ENCODE results near the gene DENND2C. TPM values are rescaled to one million over a fixed set of nuclear protein-coding genes. Genes with fewer than 3 reads are reported as not detected.
"Not testable (repeated sequence)": the region's sequence is repeated elsewhere in the genome, so short reads cannot be mapped to it uniquely, and the experiment has no call there.

The DENND2C gene
- total RNA-seq, 2 experiments from 2014 or later = 0.47 to 0.93 TPM

DNA sequence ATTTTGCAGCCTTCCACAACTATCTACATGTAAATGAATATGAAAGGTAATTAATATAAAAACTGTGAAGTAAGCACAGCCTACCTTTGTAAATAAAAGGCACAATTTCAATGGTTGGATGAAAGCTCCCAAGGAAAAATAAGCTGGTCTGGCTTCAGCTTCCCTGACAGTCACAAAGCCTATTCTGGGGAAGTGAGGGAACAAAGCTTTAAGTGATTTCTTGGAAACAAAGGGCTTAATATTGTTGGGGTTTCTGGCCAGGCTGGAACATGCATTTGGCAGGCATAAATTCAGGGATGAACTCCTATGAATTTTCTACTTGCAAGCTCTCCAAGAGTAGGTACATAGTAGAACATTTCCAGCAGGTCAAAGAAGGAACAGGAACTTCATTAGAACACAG lies 105.7 kb downstream of the DENND2C start:
- no peaks in the 10 kb centered on the region for H3K9me2 ChIP-seq (ENCODE audit: insufficient read depth, low read length)
- no peak overlapping the region for H3K4me3 ChIP-seq (ENCODE audit: low read depth, low read length, poor library complexity, severe bottlenecking)
- H2AFZ ChIP-seq (ENCODE audit: low read length) = no peak overlapping the region
- H3K4me2 ChIP-seq (ENCODE audit: low read length) = no peak overlapping the region
- DNase-seq (ENCODE audit: low spot score) = no peak
- no peaks in the 10 kb centered on the region for H4K20me1 ChIP-seq (ENCODE audit: insufficient read depth, low read length)
- peaks cover 57% of the 10 kb centered on the region for H3K36me3 ChIP-seq (ENCODE audit: insufficient read depth, low read length)
- H3K4me1 ChIP-seq (ENCODE audit: insufficient read depth, low read length, poor library complexity, severe bottlenecking) = no peaks in the 10 kb centered on the region
- H3K27ac ChIP-seq (ENCODE audit: low read depth, low read length, poor library complexity, severe bottlenecking) = no peak overlapping the region
- no TSS peak for BruUV-seq (replicated peaks)
- ChIA-PET POLR2A (interaction anchor here (3.2 kb wide), 1 partner anchor 17 kb away, joined by 10 read pairs; the partner anchor contains the start of gene BCAS2), CTCF (ENCODE audit: unreplicated experiment) (no interaction called here)
- TF ChIP-seq, protein P1, sequence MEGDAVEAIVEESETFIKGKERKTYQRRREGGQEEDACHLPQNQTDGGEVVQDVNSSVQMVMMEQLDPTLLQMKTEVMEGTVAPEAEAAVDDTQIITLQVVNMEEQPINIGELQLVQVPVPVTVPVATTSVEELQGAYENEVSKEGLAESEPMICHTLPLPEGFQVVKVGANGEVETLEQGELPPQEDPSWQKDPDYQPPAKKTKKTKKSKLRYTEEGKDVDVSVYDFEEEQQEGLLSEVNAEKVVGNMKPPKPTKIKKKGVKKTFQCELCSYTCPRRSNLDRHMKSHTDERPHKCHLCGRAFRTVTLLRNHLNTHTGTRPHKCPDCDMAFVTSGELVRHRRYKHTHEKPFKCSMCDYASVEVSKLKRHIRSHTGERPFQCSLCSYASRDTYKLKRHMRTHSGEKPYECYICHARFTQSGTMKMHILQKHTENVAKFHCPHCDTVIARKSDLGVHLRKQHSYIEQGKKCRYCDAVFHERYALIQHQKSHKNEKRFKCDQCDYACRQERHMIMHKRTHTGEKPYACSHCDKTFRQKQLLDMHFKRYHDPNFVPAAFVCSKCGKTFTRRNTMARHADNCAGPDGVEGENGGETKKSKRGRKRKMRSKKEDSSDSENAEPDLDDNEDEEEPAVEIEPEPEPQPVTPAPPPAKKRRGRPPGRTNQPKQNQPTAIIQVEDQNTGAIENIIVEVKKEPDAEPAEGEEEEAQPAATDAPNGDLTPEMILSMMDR (conservative IDR thresholded peaks at IDR 0.05; ENCODE audit: low read length) = no peak
- no peak for TF ChIP-seq EZH2phosphoT487 (IDR thresholded peaks at IDR 0.05; ENCODE audit: borderline replicate concordance, low read depth, low read length)
- H3K9me3 ChIP-seq (ENCODE audit: low read length) = no peaks in the 10 kb centered on the region
- no peaks in the 10 kb centered on the region for H3K79me2 ChIP-seq (ENCODE audit: insufficient read depth, low read depth, low read length)
- intact Hi-C loops (cut with micrococcal nuclease; ENCODE audit: unreplicated experiment) = no loop called here

DNA sequence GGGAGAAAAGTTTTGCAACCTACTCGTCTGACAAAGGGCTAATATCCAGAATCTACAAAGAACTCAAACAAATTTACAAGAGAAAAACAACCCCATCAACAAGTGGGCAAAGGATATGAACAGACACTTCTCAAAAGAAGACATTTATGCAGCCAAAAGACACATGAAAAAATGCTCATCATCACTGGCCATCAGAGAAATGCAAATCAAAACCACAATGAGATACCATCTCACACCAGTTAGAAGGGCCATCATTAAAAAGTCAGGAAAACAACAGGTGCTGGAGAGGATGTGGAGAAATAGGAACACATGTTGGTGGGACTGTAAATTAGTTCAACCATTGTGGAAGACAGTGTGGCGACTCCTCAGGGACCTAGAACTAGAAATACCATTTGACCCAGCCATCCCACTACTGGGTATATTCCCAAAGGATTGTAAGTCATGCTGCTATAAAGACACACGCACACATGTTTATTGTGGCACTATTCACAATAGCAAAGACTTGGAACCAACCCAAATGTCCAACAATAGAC lies 106.8 kb downstream of the DENND2C start:
- CTCF ChIA-PET (ENCODE audit: unreplicated experiment) = not testable (repeated sequence)

DNA sequence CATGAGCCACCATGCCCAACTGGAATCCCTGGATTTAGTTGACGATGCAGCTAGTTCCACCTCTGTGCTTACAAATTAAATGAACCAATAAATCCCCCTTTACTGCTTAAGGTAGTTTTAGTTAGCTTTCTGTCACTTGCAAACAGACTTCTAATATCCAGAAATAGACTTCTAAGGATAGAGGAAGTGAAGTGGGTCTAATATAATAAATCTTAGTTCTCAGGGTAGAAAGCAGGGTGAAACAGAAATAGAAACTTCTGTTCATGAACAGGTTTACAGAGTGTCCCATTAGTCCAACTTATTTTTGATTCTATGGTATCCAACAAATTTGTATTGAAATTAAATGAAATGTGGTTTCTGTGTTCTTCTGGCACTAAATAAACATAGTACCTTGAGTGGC lies 108.5 kb downstream of the DENND2C start:
- Histone ChIP-seq H3K4me1 (ENCODE audit: insufficient read depth, low read length, poor library complexity, severe bottlenecking) (no peaks in the 10 kb centered on the region), H3K79me2 (ENCODE audit: insufficient read depth, low read depth, low read length) (no peaks in the 10 kb centered on the region), H3K9me3 (ENCODE audit: low read length) (no peaks in the 10 kb centered on the region), H3K27ac (ENCODE audit: low read depth, low read length, poor library complexity, severe bottlenecking) (no peak overlapping the region), H2AFZ (ENCODE audit: low read length) (no peak overlapping the region), H3K36me3 (ENCODE audit: insufficient read depth, low read length) (peaks cover 31% of the 10 kb centered on the region), H4K20me1 (ENCODE audit: insufficient read depth, low read length) (no peaks in the 10 kb centered on the region), H3K4me2 (ENCODE audit: low read length) (no peak overlapping the region), H3K4me3 (ENCODE audit: low read depth, low read length, poor library complexity, severe bottlenecking) (no peak overlapping the region), H3K9me2 (ENCODE audit: insufficient read depth, low read length) (no peaks in the 10 kb centered on the region)
- TF ChIP-seq, protein P1 (conservative IDR thresholded peaks at IDR 0.05; ENCODE audit: low read length) = no peak
- no peak for TF ChIP-seq EZH2phosphoT487 (IDR thresholded peaks at IDR 0.05; ENCODE audit: borderline replicate concordance, low read depth, low read length)
- CTCF ChIA-PET (ENCODE audit: unreplicated experiment) = no interaction called here
- no TSS peak for BruUV-seq (replicated peaks)
- POLR2A ChIA-PET = interaction anchor here (0.7 to 1.0 kb wide), 2 partner anchors 19 to 134 kb away, joined by 3 to 4 read pairs; no protein-coding TSS in a partner anchor
- intact Hi-C loops (cut with micrococcal nuclease; ENCODE audit: unreplicated experiment) = no loop called here
- no peak for DNase-seq (ENCODE audit: low spot score)

More for the DNA sequence above, 106.8 kb downstream of the DENND2C start:
- H3K4me3 ChIP-seq (ENCODE audit: low read depth, low read length, poor library complexity, severe bottlenecking); H4K20me1 ChIP-seq (ENCODE audit: insufficient read depth, low read length); H3K4me1 ChIP-seq (ENCODE audit: insufficient read depth, low read length, poor library complexity, severe bottlenecking); H3K4me2 ChIP-seq (ENCODE audit: low read length); H2AFZ ChIP-seq (ENCODE audit: low read length); POLR2A ChIA-PET; DNase-seq (ENCODE audit: low spot score); H3K79me2 ChIP-seq (ENCODE audit: insufficient read depth, low read depth, low read length); H3K9me2 ChIP-seq (ENCODE audit: insufficient read depth, low read length); BruUV-seq (replicated peaks); H3K9me3 ChIP-seq (ENCODE audit: low read length); H3K27ac ChIP-seq (ENCODE audit: low read depth, low read length, poor library complexity, severe bottlenecking); intact Hi-C loops (cut with micrococcal nuclease; ENCODE audit: unreplicated experiment): not testable (repeated sequence)
- peaks cover 47% of the 10 kb centered on the region for H3K36me3 ChIP-seq (ENCODE audit: insufficient read depth, low read length)

Data from OCI-LY7 (cell line).